HG03521 (cell line): ENCODE measurements around the gene CECR2.

Source experiments
- ATAC-seq: cut with Tn5 transposase; IDR thresholded peaks from one replicate; pipeline ENCODE4 v1.9.1; 2021; ENCODE audit warnings: mild to moderate bottlenecking, moderate library complexity; ENCODE audit not compliant: unreplicated experiment

CECR2 gene

DNA sequence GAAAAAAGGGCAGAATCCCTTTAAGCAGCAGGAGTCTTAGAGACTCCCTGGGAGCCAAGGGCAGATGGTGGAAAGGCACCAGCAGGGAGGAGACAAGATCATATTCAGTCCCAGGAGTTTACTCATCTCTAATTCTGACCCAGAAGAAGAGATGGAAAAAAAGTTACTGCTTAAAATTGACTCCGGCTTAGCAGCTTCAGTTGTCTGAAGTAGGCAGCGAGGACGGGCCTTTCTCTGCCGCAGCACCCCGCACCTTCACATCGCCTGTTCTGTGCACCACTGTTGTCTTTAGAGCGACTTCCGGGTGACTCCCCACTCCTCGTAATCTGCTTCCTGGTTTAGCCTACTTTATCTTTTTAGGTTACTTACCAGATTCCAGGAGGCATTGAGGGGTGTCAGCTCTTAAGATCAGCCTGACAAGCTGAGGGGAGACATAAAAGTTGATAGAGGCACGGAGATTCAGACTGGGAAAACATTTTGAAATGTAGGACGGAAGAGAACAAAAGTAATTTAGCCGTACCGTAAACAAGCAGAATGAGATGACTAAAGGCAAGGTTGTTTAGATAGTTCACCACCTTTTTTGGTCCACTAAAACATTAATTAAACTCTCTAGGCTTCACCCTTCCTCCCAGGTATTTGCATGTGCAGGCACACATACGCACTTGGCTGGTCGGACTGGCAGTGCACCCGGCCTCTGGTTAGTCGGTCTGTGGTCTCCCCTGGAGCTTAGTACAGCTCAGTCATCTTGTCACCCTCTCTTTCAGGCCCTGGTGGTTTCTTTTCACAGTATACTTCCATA lies 74.3 kb downstream of the CECR2 start:
- ATAC-seq = no peak

DNA sequence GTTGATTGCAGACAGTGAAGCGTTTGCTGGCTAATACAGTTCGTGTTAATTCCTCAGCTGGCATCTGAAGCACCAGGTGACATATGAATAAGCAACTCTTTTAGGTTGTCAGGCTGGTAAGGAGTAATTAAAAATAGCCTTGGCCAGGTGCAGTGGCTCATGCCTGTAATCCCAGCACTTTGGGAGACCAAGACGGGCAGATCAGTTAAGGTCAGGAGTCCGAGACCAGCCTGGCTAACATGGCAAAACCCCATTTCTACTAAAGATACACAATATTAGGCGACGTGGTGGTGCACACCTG lies 74.9 kb downstream of the CECR2 start:
- no peak for ATAC-seq

DNA sequence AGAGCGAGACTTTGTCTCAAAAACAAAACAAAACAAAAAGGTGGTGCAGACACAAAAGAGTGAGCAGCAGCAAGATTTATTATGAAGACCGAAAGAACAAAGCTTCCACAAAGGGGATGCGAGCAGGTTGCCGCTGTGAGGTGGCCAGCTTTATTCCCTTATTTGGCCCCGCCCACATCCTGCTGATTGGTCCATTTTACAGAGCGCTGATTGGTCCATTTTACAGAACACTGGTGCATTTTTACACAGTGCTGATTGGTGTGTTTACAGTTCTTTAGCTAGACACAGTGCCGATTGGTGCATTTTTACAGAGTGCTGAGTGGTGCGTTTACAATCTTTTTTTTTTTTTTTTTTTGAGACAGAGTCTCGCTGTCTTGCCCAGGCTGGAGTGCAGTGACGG lies 77.4 kb downstream of the CECR2 start:
- ATAC-seq = no peak

DNA sequence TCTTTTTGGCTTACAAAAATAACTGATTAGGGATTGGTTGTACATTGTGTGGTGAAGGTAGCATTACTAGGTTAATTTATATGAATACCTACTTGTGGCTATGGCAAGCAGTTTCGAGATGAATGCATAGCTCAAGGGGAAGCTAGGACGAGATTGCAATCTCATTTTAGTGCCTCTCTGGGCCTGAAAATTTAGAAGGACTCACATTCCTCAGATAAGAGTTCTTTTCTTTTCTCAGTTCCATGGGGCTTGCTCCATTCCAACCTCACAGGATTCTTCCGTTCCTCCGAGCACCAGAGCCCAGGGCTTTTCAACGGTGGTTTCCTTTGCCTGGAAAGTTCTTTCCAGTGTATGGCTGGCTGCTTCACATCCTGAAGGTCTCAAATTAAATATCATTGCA lies 82.1 kb downstream of the CECR2 start:
- no peak for ATAC-seq

DNA sequence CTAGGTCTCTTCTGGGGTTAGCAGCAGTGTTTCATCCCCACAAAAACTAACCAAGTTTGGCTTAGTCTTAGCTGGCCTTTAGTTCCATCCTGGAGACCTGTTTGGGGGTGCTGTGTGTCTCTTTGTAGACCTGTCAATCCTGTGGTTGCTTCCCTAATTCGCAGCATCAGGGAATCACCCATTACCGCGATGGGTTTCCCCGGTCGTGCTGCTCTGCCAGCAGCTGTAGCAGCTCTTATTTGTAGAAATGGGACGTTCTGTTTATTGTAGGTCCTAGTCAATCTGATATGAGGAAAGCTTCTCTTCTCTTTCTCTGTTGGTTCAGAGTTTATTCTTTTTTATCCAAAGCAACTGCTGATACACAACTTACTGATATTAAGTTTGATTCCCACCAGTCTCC lies 91.6 kb downstream of the CECR2 start:
- ATAC-seq = no peak

DNA sequence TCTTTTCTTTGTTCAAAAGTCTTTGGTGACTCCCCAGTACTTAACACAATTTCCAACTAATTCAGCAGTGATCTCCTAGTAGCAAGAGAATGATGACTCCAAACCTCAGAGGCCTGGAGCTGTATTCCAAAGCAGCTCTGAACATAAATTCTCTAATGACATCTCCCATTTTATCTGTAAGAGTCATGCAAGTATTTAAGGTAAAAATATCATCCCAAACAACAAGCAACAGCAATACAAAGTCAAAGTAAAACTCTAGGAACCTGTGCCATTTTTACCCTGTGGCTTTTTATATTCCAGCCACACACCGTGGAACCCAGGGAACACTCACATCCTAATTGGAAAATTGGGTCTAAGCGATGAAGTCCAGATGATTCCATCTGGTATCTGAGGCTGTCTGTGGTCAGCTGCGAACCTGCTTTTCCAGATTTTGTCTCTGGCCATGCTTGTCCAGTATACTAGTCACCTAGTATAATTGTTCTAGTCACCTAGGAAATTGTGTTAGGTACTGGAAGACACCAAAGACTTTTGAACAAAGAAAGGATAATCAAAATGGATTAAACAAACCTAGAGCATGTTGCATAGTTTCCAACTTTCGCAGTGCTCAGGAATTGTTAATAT lies 101.7 kb downstream of the CECR2 start:
- ATAC-seq = no peak

DNA sequence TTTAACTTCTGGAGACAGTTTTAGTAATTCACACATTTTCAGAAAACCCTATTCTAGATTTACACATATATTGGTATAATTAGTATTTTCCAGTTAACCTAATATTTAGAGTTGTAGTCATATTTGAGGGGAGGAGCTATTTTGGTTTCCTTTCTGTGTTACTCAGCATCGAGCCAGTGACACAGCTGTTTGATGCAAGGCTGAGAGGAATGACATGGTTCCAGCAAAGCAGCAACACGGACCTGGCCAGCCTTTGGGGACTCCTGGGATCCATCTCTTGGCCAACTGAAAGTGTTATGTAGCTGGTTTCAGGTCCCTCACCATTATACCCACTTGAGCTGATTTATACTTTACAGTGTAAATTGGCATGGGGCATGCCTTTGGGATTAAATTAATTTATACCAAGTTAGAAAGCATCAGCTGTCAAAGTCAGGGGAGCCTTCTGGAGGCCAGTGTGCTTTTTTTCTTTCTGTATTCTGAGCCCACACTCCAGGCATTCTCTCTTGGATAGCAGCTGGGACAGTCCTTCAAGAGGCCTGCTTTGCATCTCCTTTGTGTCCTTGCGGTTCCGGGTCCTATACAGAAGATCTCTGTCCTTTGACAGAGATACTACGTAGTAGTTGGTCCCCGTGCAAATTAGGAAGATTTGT lies 102.8 kb downstream of the CECR2 start:
- no peak for ATAC-seq

DNA sequence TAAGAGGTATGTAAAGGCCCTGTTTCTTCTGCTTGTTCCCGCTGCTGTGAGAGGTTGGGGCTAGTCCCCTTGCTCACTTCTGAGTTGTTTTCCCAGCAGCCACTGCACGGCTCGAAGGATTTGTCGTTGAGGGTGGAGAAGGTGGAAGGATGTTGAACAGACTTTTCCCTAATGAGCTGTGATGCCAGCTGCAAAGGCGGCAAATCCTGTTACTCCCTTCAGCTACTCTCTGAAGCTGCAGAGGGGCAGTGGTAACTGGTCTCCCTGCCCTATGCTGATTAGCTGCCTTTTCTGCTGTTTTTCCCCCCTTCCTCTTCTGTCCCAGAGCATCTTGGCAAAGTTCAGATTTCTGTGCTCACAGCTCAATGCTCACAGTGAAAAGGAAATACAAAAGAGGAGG lies 103.7 kb downstream of the CECR2 start:
- no peak for ATAC-seq

DNA sequence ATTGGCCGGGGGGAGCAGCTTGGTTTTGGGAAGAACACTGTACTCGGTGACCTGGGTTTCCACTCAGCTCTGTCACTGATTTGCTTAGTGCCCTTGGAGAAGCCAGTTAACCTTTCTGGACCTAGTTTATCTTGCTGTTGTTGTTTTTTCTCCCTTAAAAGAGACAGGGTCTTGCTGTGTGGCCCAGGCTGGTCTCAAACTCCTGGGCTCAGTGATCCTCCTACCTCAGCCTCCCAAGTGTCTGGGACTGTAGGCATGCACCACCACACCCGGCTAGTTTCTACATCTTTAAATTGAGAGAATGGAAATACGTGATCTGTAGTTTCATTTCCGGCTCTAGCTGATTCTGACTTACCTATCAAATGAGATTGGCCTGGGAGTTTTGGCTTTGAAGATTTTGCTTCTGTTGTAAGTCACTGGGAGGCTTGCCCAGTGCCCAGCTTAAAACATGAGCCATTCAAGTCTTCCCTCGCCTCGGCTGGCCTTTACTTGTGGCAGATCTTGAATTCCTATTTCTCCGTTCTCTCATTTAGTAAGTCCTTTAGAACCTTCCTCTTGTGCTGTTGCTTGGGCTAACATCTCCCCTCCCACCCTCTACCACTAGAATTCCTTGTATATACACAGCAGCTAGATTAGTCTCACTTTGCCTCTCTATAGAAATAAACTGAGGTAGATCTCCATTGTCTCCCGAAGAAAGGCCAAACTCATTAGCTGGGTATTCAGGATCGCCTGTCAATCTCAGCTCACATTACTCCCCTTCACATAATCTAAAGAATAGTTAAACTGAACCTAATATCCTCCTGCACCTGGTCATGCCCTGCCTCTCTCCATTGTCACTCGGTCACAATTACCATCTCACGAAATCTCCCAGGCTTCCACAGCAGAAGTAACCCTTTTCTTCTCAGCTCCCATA lies 106.3 kb downstream of the CECR2 start:
- no peak for ATAC-seq

DNA sequence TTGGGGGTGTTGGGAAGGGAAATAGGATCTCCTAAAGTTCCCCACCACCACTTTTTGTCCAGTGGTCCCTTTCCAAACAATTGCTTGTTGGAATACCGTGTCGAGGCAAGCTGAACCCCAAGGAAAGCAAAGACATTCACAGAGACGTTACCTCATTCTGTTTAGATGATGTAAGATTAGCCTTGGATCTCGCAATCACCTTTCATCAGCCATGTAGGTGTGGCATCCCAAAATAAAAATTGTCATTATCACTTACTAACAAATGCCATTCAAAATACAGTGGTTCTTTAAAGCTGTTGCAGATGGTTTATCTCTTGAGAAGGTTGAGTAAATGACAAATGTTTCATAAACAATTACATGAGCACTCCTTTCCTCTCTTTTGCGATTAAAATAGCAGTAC lies 107.6 kb downstream of the CECR2 start:
- no peak for ATAC-seq

DNA sequence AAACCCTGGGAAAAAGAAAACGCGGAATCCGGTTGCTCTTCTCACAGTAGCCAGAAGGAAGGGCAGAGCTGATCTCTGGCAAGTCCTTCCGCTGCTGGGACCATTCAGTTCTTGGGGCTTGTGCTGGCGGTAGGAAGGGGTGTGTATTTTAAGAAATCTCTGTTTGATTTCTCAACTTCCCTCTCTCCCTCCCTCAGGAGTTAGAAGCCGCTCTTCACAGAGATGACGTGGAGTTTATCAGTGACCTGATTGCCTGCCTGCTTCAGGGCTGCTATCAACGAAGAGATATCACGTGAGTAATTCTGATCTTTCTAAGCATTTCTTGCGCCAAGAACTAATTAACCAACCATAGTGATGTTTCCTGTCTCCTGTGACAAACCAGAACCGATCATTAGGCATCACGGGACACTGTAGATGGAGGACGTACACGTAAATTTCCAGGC lies 108.2 kb downstream of the CECR2 start:
- ATAC-seq = no peak

DNA sequence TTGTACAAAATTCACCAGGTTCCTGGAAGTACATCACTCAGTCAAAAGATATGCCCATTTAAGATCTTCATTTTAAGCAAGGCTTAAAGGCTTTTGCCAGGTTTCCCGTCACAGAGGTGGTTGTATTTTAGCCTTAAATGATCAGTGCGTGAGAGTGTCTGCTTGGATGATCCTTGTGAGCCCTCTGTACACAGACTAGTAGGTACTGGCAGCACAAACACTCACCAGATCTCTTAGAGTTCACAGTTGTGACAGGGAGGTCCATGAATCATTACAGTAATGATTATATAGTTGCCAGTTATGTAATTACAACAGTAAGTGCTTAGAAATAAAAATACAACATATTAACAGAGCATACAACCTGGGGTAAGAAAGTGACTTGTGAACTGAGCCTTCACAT lies 109.9 kb downstream of the CECR2 start:
- no peak for ATAC-seq

DNA sequence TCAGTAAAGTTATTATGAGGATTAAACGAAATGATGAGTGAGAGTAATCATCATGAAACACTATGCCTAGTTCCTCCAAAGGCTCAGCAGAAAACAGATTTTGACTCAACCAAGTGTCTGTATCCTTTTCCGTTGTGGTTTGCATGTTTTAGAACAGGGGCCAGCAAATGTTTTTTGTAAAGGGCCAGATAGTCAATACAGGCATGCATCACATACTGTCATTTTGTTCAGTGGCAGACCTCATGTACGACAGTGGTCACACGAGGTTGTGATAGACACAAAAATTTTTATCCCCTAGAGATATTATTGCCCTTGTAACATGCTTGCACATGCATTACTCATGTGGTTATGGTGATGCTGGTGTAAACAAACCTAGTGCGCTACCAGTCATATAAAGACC lies 112.2 kb downstream of the CECR2 start:
- no peak for ATAC-seq

DNA sequence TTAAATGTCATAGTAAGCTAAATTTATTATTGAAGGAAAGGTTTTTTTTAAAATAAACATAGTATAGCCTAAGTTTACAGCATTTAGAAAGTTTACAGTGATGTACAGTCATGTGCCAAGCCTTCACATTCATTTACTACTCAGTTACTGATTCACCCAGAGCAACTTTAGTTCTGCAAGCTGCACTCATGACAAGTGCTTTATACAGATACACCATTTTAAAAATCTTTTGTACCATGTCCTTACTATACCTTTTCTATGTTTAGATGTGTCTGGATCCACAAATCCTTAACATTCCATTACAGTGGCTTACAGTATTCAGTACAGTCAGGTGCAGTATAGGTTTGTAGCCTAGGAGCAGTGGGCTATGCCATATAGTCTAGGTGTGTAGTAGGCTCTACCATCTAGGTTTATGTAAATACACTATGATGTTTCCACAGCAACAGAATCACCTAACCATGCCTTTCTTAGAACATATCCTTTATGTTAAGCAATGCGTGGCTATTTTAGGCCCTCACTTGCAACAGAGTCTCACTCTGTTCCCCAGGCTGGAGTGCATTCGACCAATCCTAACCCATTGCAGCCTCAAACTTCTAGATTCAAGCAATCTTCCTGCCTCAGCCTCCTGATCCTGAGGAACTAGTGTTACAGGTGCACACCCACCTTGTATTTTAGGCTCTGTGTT lies 114.6 kb downstream of the CECR2 start:
- no peak for ATAC-seq

DNA sequence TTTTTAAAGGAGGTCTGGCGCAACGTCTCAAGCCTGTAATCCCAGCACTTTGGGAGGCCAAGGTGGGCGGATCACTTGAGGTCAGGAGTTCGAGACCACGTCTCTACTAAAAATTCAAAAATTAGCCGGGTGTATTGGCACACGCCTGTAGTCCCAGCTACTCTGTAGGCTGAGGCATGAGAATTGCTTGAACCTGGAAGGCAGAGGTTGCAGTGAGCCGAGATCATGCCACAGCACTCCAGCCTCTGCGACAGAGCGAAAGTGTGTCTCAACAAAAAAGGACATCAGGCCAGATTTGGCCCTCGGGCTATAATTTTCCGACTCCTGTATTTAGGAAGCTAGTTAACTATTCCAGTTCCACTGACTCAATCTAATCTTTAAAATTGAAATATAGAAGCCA lies 115.3 kb downstream of the CECR2 start:
- ATAC-seq = no peak

DNA sequence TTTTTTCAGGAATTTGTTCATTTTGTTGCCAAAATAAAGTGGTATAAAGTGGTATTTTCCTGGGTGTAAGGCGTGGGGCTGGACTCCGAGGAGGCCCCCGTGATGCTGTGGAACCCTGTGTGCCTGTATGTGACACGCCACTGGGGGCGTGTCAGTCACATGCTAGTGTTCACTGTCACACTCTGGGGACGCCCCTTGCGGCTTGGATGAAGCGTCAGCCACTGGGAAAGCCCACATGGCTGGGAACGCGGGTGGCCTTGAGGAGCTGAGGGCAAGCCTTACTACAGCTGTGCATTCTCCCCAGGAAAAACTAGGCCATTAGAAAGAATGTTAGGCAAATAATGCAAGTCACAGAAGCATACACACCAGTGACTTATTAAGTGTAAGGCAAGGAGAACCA lies 117.1 kb downstream of the CECR2 start:
- no peak for ATAC-seq

DNA sequence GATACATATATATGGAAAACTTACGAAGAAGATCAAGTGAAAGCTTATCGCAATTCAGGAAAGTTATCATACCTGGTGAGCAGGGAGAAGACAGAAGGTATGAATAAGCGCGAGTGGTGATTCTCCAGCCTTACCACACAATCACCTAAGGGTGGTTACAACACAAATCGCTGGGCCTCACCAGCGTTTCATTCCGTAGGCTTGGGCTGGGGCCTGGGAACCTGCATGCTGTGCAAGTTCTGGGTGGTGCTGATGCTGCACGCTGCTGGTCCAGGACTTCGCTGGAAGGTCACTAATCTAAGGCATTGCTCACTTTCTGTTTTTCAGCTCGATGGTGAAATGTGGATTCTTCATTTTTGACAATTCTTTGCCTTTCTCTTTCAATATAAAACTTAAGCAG lies 117.5 kb downstream of the CECR2 start:
- ATAC-seq = no peak

DNA sequence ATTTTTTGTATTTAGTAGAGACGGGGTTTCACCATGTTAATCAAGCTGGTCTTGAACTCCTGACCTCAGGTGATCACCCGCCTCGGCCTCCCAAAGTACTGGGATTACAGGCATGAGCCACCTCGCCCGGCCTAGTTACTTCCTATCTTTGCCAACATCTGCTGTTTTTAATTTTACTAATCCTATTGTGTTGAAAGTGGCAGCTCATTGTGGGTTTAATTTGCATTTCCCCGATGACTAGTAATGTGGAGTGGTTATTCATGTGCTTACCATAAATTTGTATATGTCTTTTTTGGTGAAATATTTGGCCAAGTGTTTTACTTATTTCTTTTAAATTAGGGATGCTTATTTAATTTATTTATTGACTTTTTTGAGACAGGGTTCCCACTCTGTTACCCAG lies 119.8 kb downstream of the CECR2 start:
- no peak for ATAC-seq

DNA sequence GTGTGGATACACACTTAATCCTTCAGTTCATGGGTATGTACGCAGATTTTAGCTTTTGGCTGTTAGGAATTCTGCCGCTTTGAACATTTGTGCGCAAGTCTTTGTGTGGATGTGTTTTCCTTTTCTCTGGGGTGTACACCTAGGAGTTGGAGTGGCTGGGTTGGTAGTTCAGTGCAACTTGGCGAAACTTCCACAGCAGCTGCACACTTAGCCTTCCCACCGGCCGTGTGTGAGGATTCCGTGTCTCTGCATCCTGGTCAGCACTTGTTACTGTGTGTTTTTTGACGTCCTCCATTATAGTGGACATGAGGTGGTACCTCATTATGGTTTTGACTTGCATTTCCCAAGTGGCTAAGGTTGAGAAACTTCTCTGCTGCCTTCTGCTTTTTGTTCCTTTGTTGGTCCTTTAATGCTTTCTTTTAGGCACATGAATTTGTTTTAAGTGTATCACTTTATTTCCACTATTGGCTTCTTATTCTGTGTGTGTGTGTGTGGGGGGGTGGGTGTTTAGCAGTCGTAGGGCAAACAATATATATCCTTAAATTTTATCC lies 121.9 kb downstream of the CECR2 start:
- ATAC-seq = no peak

DNA sequence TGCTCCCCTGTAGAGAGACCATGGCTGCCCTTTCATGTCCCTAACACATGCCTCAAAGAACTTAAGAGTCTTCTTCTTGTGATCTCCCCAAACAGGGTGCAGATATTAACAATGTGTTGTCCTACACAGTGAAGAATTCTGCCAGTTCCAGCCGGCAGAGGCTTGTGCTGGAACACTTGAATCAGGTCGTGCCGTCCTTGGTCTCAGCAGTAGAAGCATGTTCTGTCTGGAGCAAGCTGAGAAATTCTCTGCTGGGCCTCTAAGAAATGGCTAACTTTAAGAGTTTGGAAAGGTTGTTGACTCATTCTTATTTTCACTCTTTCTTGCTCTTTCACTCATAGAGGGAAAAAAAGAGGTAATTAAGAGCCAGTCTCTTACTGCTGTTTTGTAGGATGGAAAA lies 123.0 kb downstream of the CECR2 start:
- ATAC-seq = no peak
